H1 (cell line): ENCODE data around the gene DEDD. TPM values are rescaled to one million over a fixed set of nuclear protein-coding genes. Genes with fewer than 3 reads are reported as not detected.

Experiments
- CTCF ChIA-PET: fragments of 300-600 bp; sonication (Branson Sonifier 250); formaldehyde crosslinking; loops from one replicate; lab custom pipeline; 2021; ENCODE audit not compliant: partially characterized antibody; lab: Charles Lee
- POLR2A ChIA-PET: fragments of 300-600 bp; sonication (Branson Sonifier 250); formaldehyde crosslinking; loops from one replicate; lab custom pipeline; 2021; ENCODE audit warnings: inconsistent platforms; ENCODE audit not compliant: partially characterized antibody; lab: Charles Lee
- DNase-seq, 2 experiments: peaks; one replicate each; pipeline versions ENCODE4 v3.0.0 to v3.0.0-alpha.2; 2010 to 2022; ENCODE audit warnings: low spot score in 2 of 2, low read depth in 1 of 2, mixed read lengths in 1 of 2
- FAIRE-seq: peaks from 2 replicates; lab custom pipeline; 2011; peaks lifted over from hg19 to GRCh38; lab: Jason Lieb, UNC
- H2AFZ ChIP-seq: 2 replicates; pipeline ENCODE4 v1.8.1; 2012; ENCODE audit warnings: low read length, inconsistent platforms
- H2AK5ac ChIP-seq: 2 replicates; pipeline ENCODE4 v1.6.1; 2013; ENCODE audit warnings: low read depth, low read length
- H2BK120ac ChIP-seq: replicated peaks from 2 replicates; pipeline ENCODE3; 2013; ENCODE audit warnings: low read depth, low read length, inconsistent platforms
- H2BK12ac ChIP-seq: 2 replicates; pipeline ENCODE4 v1.6.1; 2013; ENCODE audit warnings: low read depth, low read length
- H2BK15ac ChIP-seq: 2 replicates; pipeline ENCODE4 v1.6.1; 2013; ENCODE audit warnings: low read length
- H2BK20ac ChIP-seq: 2 replicates; pipeline ENCODE4 v1.6.1; 2013; ENCODE audit warnings: low read length
- H2BK5ac ChIP-seq: 2 replicates; pipeline ENCODE4 v1.6.1; 2013; ENCODE audit warnings: low read depth, low read length
- H3K14ac ChIP-seq: 2 replicates; pipeline ENCODE4 v1.6.1; 2013; ENCODE audit warnings: inconsistent platforms; ENCODE audit not compliant: insufficient read length
- H3K18ac ChIP-seq: 2 replicates; pipeline ENCODE4 v1.6.1; 2013; ENCODE audit warnings: low read length; ENCODE audit errors: extremely low read depth
- H3K23ac ChIP-seq: 2 replicates; pipeline ENCODE4 v1.6.1; 2013; ENCODE audit warnings: inconsistent platforms; ENCODE audit not compliant: insufficient read length
- H3K23me2 ChIP-seq: 2 replicates; pipeline ENCODE4 v1.6.1; 2013; ENCODE audit warnings: low read depth, low read length
- H3K27ac ChIP-seq: 2 replicates; pipeline ENCODE4 v1.6.1; 2011; ENCODE audit warnings: low read depth, low read length, inconsistent platforms
- H3K27me3 ChIP-seq, 4 experiments: replicated peaks in 1 of 4; 1 replicate in 1 of 4; 2 replicates in 3 of 4; pipeline versions ENCODE4 v1.6.1 to v1.8.1; 2011 to 2013; ENCODE audit warnings: low read length in 3 of 4, mild to moderate bottlenecking in 3 of 4, inconsistent platforms in 2 of 4, mixed read lengths in 2 of 4, moderate library complexity in 1 of 4; ENCODE audit not compliant: control insufficient read depth in 3 of 4, insufficient read depth in 3 of 4; ENCODE audit errors: extremely low read depth in 1 of 4
- H3K36me3 ChIP-seq, 4 experiments: 2 replicates each; pipeline versions ENCODE4 v1.6.1 to v1.8.1; 2011 to 2013; ENCODE audit warnings: mild to moderate bottlenecking in 4 of 4, low read length in 3 of 4, moderate library complexity in 2 of 4, control low read depth in 1 of 4, inconsistent platforms in 1 of 4; ENCODE audit not compliant: insufficient read depth in 4 of 4, control insufficient read depth in 2 of 4
- H3K4ac ChIP-seq: replicated peaks from 2 replicates; pipeline ENCODE3; 2013; ENCODE audit warnings: low read length, low read depth, mixed read lengths, inconsistent platforms; ENCODE audit not compliant: insufficient read length
- H3K4me1 ChIP-seq, 4 experiments: replicated peaks in 1 of 4; 1 replicate in 1 of 4; 2 replicates in 3 of 4; pipeline versions ENCODE4 v1.6.1 to v1.8.1; 2011 to 2013; ENCODE audit warnings: low read length in 3 of 4, inconsistent platforms in 2 of 4, mixed read lengths in 1 of 4; ENCODE audit not compliant: insufficient read depth in 4 of 4, control insufficient read depth in 3 of 4
- H3K4me2 ChIP-seq, 2 experiments: 2 replicates each; pipeline versions ENCODE4 v1.6.1 to v1.8.1; 2011 to 2013; ENCODE audit warnings: low read depth in 2 of 2, low read length in 2 of 2, control low read depth in 1 of 2, inconsistent platforms in 1 of 2, mild to moderate bottlenecking in 1 of 2; ENCODE audit not compliant: insufficient read depth in 1 of 2
- H3K4me3 ChIP-seq, 4 experiments: fragments of 200-600, 300-600 bp in 1 of 4; sonication (generic), shearing (Covaris generic), sonication (Bioruptor Twin) in 1 of 4; 2 replicates each; pipeline versions ENCODE4 v1.5.1 to v1.8.1; 2011 to 2016; ENCODE audit warnings: low read length in 4 of 4, low read depth in 3 of 4, control low read depth in 2 of 4, inconsistent platforms in 2 of 4, mild to moderate bottlenecking in 2 of 4, mixed read lengths in 1 of 4, moderate library complexity in 1 of 4; ENCODE audit not compliant: insufficient read depth in 2 of 4; ENCODE audit errors: extremely low read depth in 1 of 4
- H3K56ac ChIP-seq: replicated peaks from 2 replicates; pipeline ENCODE3; 2013; ENCODE audit warnings: low read depth, mild to moderate bottlenecking, mixed read lengths, low read length, inconsistent platforms; ENCODE audit not compliant: insufficient read length
- H3K79me1 ChIP-seq: 2 replicates; pipeline ENCODE4 v1.6.1; 2013; ENCODE audit warnings: low read depth, low read length, control low read depth
- H3K79me2 ChIP-seq, 2 experiments: 2 replicates each; pipeline versions ENCODE4 v1.6.1 to v1.8.1; 2012 to 2013; ENCODE audit warnings: low read length in 2 of 2, mild to moderate bottlenecking in 2 of 2, inconsistent platforms in 1 of 2; ENCODE audit not compliant: insufficient read depth in 2 of 2, control insufficient read depth in 1 of 2
- H3K9ac ChIP-seq, 4 experiments: replicated peaks in 1 of 4; 1 replicate in 1 of 4; 2 replicates in 3 of 4; pipeline versions ENCODE4 v1.6.1 to v1.8.1; 2011 to 2013; ENCODE audit warnings: low read depth in 3 of 4, low read length in 3 of 4, control low read depth in 2 of 4, mild to moderate bottlenecking in 2 of 4, moderate library complexity in 2 of 4, inconsistent platforms in 1 of 4; ENCODE audit errors: extremely low read depth in 1 of 4
- H3K9me3 ChIP-seq, 2 experiments: 2 replicates each; pipeline versions ENCODE4 v1.6.1 to v1.8.1; 2012 to 2013; ENCODE audit warnings: mild to moderate bottlenecking in 2 of 2, moderate library complexity in 2 of 2, control low read depth in 1 of 2, inconsistent platforms in 1 of 2, low read depth in 1 of 2, low read length in 1 of 2, mixed read lengths in 1 of 2; ENCODE audit not compliant: insufficient read depth in 2 of 2
- H4K20me1 ChIP-seq, 2 experiments: replicated peaks in 1 of 2; 2 replicates each; pipeline versions ENCODE3 to v1.8.1; 2011 to 2013; ENCODE audit warnings: inconsistent platforms in 2 of 2, low read length in 2 of 2, mild to moderate bottlenecking in 1 of 2; ENCODE audit not compliant: insufficient read depth in 2 of 2, control insufficient read depth in 1 of 2
- H4K5ac ChIP-seq: 2 replicates; pipeline ENCODE4 v1.6.1; 2013; ENCODE audit warnings: low read length, low read depth, mixed read lengths, inconsistent platforms; ENCODE audit not compliant: insufficient read length
- H4K8ac ChIP-seq: 2 replicates; pipeline ENCODE4 v1.8.0; 2013; ENCODE audit warnings: mild to moderate bottlenecking, moderate library complexity, low read length, inconsistent platforms; ENCODE audit not compliant: insufficient read depth; ENCODE audit errors: extremely low read depth
- H4K91ac ChIP-seq: replicated peaks from 2 replicates; pipeline ENCODE3; 2013; ENCODE audit warnings: low read length, mixed read lengths, inconsistent platforms; ENCODE audit not compliant: insufficient read length
- CHD1 ChIP-seq: IDR thresholded peaks from 2 replicates; pipeline ENCODE4 v1.6.1; 2012; ENCODE audit warnings: low read depth, low read length, improper control_type of control experiment
- EGR1 ChIP-seq: IDR thresholded peaks from 2 replicates; pipeline ENCODE4 v1.6.1; 2011; ENCODE audit warnings: low read depth, low read length, borderline replicate concordance
- EZH2 ChIP-seq: fragments of 200-600 bp; sonication (generic); IDR thresholded peaks from 2 replicates; pipeline ENCODE4 v1.7.1; 2012; ENCODE audit warnings: low read depth, mild to moderate bottlenecking, moderate library complexity, low read length, inconsistent platforms; ENCODE audit not compliant: severe bottlenecking
- KDM5A ChIP-seq: fragments of 200-600 bp; IDR thresholded peaks from 2 replicates; pipeline ENCODE4 v1.7.1; 2012; ENCODE audit warnings: mild to moderate bottlenecking, low read length, inconsistent platforms, mixed read lengths
- NANOG ChIP-seq: IDR thresholded peaks from 2 replicates; pipeline ENCODE4 v1.6.1; 2011; ENCODE audit warnings: low read length, low read depth, mild to moderate bottlenecking, inconsistent platforms; ENCODE audit not compliant: insufficient read depth, poor library complexity, severe bottlenecking
- RXRA ChIP-seq: IDR thresholded peaks from 2 replicates; pipeline ENCODE4 v1.6.1; 2011; ENCODE audit warnings: low read depth, mild to moderate bottlenecking, low read length, moderate library complexity; ENCODE audit not compliant: insufficient read depth
- SP4 ChIP-seq: IDR thresholded peaks from 2 replicates; pipeline ENCODE4 v1.6.1; 2012; ENCODE audit warnings: low read length, inconsistent platforms
- SRF ChIP-seq: IDR thresholded peaks from 2 replicates; pipeline ENCODE4 v1.6.1; 2011; ENCODE audit warnings: mild to moderate bottlenecking, low read depth, low read length, moderate library complexity
- WGBS, 2 experiments: shearing (Covaris generic) in 1 of 2; methylation state at CpG; one replicate each; pipeline versions ENCODE4 v1.1.6 to v1.1.7; 2013 to 2015; ENCODE audit warnings: low lambda C conversion rate in 2 of 2, mixed read lengths in 2 of 2, inconsistent platforms in 1 of 2, low coverage in 1 of 2, missing lambda C conversion rate in 1 of 2; ENCODE audit not compliant: insufficient replicate concordance in 2 of 2, insufficient coverage in 1 of 2, insufficient read length in 1 of 2; ENCODE audit errors: extremely low coverage in 1 of 2, missing lambda C conversion rate in 1 of 2; 5-methylcytosine and 5-hydroxymethylcytosine counted together
- polyA plus RNA-seq, 7 experiments: library from polyadenylated mRNA; depleted of rRNA in 3 of 7; stranded (reverse) in 5 of 7; unstranded in 2 of 7; fragments of >200 nt in 5 of 7; fragments of 200-250 nt in 2 of 7; gene quantifications; 1 replicate in 5 of 7; 2 replicates in 1 of 7; 4 replicates in 1 of 7; pipeline versions ENCODE4 v1.2.1 to v1.2.3, GENCODE V29; 2011 to 2013; ENCODE audit warnings: missing spikeins in 2 of 7, mixed read lengths in 2 of 7
- total RNA-seq: library from RNA; stranded (reverse); fragmentation: NEBNext Ultra II Directional; extraction: Animal tissue kit (Norgen Biotek cat#: 25700); gene quantifications from 2 replicates; pipeline ENCODE4 v1.2.1, GENCODE V29; 2021

Gene DEDD
- total and polyA plus RNA-seq, 2 of the 8 experiments (the other 6 are each of a cell fraction or from before 2014, with no cell fraction given), result 42.6 to 55.9 TPM

DNA sequence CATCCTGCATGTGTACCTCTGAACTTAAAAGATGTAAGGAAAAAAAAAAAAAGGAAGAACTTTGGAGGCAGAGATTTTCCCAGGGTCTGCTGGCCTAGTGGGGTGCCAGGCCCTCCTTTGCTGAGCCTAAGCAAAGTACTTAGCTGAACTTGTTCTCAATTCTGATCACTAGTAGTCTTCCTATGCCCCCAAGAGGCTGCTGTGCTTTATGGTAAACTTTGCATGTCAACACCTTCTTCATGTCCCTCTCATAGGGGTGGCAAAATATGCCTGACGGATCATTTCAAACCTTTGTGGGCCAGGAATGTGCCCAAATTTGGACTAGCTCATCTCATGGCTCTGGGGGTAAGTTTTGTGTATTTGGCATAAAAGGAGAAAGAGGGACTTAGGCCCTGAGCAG is 25.4 kb upstream of the DEDD start:
- Histone ChIP-seq H3K79me2 (no peaks in the 10 kb centered on the region; a peak in 1 of 4 replicates), H2BK120ac (no peak overlapping the region), H3K14ac (no peak overlapping the region), H3K4me1 (peaks cover 0 to 15% (median 4%) of the 10 kb centered on the region in 4 experiments; a peak in 4 of 7 replicates), H3K23ac (no peak overlapping the region), H4K5ac (no peak overlapping the region), H3K4ac (no peak overlapping the region), H2AFZ (no peak overlapping the region), H4K91ac (no peak overlapping the region), H2BK15ac (no peak overlapping the region), H3K9ac (no peak overlapping the region), H3K27me3 (no peaks in the 10 kb centered on the region), H3K4me2 (no peak overlapping the region), H2AK5ac (no peak overlapping the region), H2BK20ac (no peak overlapping the region), H3K4me3 (no peak overlapping the region), H3K56ac (no peak overlapping the region), H4K8ac (no peak overlapping the region), H3K23me2 (peaks cover 12% of the 10 kb centered on the region), H3K9me3 (no peaks in the 10 kb centered on the region), H2BK5ac (no peak overlapping the region), H4K20me1 (no peaks in the 10 kb centered on the region), H2BK12ac (no peak overlapping the region), H3K36me3 (peaks cover 2 to 12% (median 6%) of the 10 kb centered on the region in 4 experiments; a peak in 5 of 8 replicates), H3K27ac (no peak overlapping the region), H3K79me1 (no peaks in the 10 kb centered on the region; the same call in 1 of the 2 replicates), H3K18ac (no peak overlapping the region)
- POLR2A ChIA-PET, result interaction anchor here (1.1 to 13.6 kb wide), 6 partner anchors 10 to 113 kb away, joined by 3 to 130 read pairs (median 6); partner anchors contain the start of genes ADAMTS4, DEDD, PPOX and USF1
- WGBS, 2 experiments, result 83% methylated on average over 1 of the region's 1 CpG; no CpG with 5 or more reads in 1 of the 2 experiments
- DNase-seq, result no peak
- FAIRE-seq, result no peak
- CTCF ChIA-PET, result interaction anchor here (0.9 to 6.8 kb wide), 5 partner anchors 6 to 60 kb away, joined by 3 to 32 read pairs (median 5); partner anchors contain the start of gene PPOX
- no peak for TF ChIP-seq SRF
- TF ChIP-seq SP4, result no peak
- TF ChIP-seq EZH2, result no peak
- no peak for TF ChIP-seq RXRA
- TF ChIP-seq KDM5A, result no peak
- no peak for TF ChIP-seq NANOG
- TF ChIP-seq CHD1, result no peak
- TF ChIP-seq EGR1, result no peak
